Measurements from ENCODE around the gene PTPRD. TPM values are rescaled to one million over a fixed set of nuclear protein-coding genes. Genes with fewer than 3 reads are reported as not detected.

The PTPRD gene
- total and polyA plus RNA-seq, 10 donors: 0.08 to 11.7 (median 2.9) TPM

GRCh38 chr9:10605388-10605787, 7.4 kb downstream of the PTPRD start:
- Histone ChIP-seq H3K9me3 (no peaks in the 10 kb centered on the region), H3K27ac (no peak overlapping the region), H3K36me3 (no peaks in the 10 kb centered on the region), H3K4me3 (no peak overlapping the region), H3K4me1 (no peaks in the 10 kb centered on the region), H3K27me3 (replicated peaks in 1 of 7) (peaks cover 0 to 6% (median 0%) of the 10 kb centered on the region in 7 donors)
- intact Hi-C loops (cut with DNase I; ENCODE audit: low total_unique reads): no loop called here
- 78 to 90% (median 82%) methylated on average over 4 of the region's 4 CpGs for WGBS, 5 donors
- no peak for TF ChIP-seq POLR2A (IDR thresholded peaks at IDR 0.05)
- no peak for TF ChIP-seq POLR2AphosphoS5 (IDR thresholded peaks at IDR 0.05)
- TF ChIP-seq CTCF (IDR thresholded peaks at IDR 0.05 in 8 of 11, conservative IDR thresholded peaks at IDR 0.05 in 3 of 11): no peak
- no peak for DNase-seq

- Histone ChIP-seq H3K4me1 (no peaks in the 10 kb centered on the region), H3K27ac (no peak overlapping the region), H3K36me3 (no peaks in the 10 kb centered on the region), H3K9me3 (no peaks in the 10 kb centered on the region), H3K27me3 (replicated peaks in 1 of 7) (peaks cover 0 to 2% (median 0%) of the 10 kb centered on the region in 7 donors), H3K4me3 (no peak overlapping the region)
- no peak for DNase-seq
- intact Hi-C loops (cut with DNase I; ENCODE audit: low total_unique reads): no loop called here
- 31 to 40% (median 33%) methylated on average over 1 of the region's 1 CpG for WGBS, 5 donors
- TF ChIP-seq POLR2AphosphoS5 (IDR thresholded peaks at IDR 0.05): no peak
- TF ChIP-seq POLR2A (IDR thresholded peaks at IDR 0.05): no peak
- TF ChIP-seq CTCF (IDR thresholded peaks at IDR 0.05 in 8 of 11, conservative IDR thresholded peaks at IDR 0.05 in 3 of 11): no peak
These were observed 7.9 kb downstream of the PTPRD start for GRCh38 chr9:10604927-10605326.

- DNase-seq: no peak
- no peak for TF ChIP-seq POLR2AphosphoS5 (IDR thresholded peaks at IDR 0.05)
- Histone ChIP-seq H3K27ac (no peak overlapping the region), H3K9me3 (peaks cover 0 to 4% (median under 1%) of the 10 kb centered on the region in 8 donors), H3K36me3 (no peaks in the 10 kb centered on the region), H3K4me3 (no peak overlapping the region), H3K27me3 (replicated peaks in 1 of 7) (no peaks in the 10 kb centered on the region), H3K4me1 (no peaks in the 10 kb centered on the region)
- intact Hi-C loops (cut with DNase I; ENCODE audit: low total_unique reads): no loop called here
- WGBS, 5 donors: 75 to 87% (median 85%) methylated on average over 3 of the region's 3 CpGs
These were observed 15.0 kb downstream of the PTPRD start for GRCh38 chr9:10597801-10598200.

- no peaks in the 10 kb centered on the region for H3K27me3 ChIP-seq (replicated peaks in 1 of 7)
- no peaks in the 10 kb centered on the region for H3K36me3 ChIP-seq
- H3K4me1 ChIP-seq: no peaks in the 10 kb centered on the region
- DNase-seq: no peak
- no peak overlapping the region for H3K4me3 ChIP-seq
- intact Hi-C loops (cut with DNase I; ENCODE audit: low total_unique reads): no loop called here
- peaks cover 0 to 15% (median 9%) of the 10 kb centered on the region in 8 donors for H3K9me3 ChIP-seq
- H3K27ac ChIP-seq: no peak overlapping the region
- 43 to 59% (median 46%) methylated on average over 3 of the region's 3 CpGs for WGBS, 5 donors
- no peak for TF ChIP-seq POLR2A (IDR thresholded peaks at IDR 0.05)
- TF ChIP-seq POLR2AphosphoS5 (IDR thresholded peaks at IDR 0.05): no peak
These were observed 18.3 kb downstream of the PTPRD start for GRCh38 chr9:10594482-10594881.

GRCh38 chr9:10586407-10586806, 26.4 kb downstream of the PTPRD start:
- intact Hi-C loops (cut with DNase I; ENCODE audit: low total_unique reads): no loop called here
- no peak overlapping the region for H3K27ac ChIP-seq
- no peak overlapping the region for H3K4me3 ChIP-seq
- H3K36me3 ChIP-seq: no peaks in the 10 kb centered on the region
- no peaks in the 10 kb centered on the region for H3K4me1 ChIP-seq
- WGBS, 5 donors: 82 to 92% (median 86%) methylated on average over 6 of the region's 6 CpGs
- no peak for DNase-seq
- peaks cover 0 to 10% (median 3%) of the 10 kb centered on the region in 8 donors for H3K9me3 ChIP-seq
- TF ChIP-seq CTCF (IDR thresholded peaks at IDR 0.05 in 8 of 11, conservative IDR thresholded peaks at IDR 0.05 in 3 of 11) (no peak), POLR2AphosphoS5 (IDR thresholded peaks at IDR 0.05) (no peak), POLR2A (IDR thresholded peaks at IDR 0.05) (no peak)
- no peaks in the 10 kb centered on the region for H3K27me3 ChIP-seq (replicated peaks in 1 of 7)
